Endothelial cell of umbilical vein (primary cell): ENCODE results near the gene C4orf54. TPM values are rescaled to one million over a fixed set of nuclear protein-coding genes. Genes with fewer than 3 reads are reported as not detected.

Source experiments
- BruUV-seq: library from RNA; stranded (reverse); fragments of 400-500 nt; replicated peaks from 2 replicates; lab custom pipeline; 2021; lab: Mats Ljungman, UMichigan
- CTCF ChIA-PET: fragments of 300-600, 350-600 bp; sonication (Branson Sonifier 250); formaldehyde crosslinking; loops from one replicate; lab custom pipeline; 2021; ENCODE audit warnings: antibody characterized with exemption, inconsistent platforms; lab: Charles Lee
- POLR2A ChIA-PET: fragments of 300-600, 350-600 bp; sonication (Branson Sonifier 250); formaldehyde crosslinking; loops from one replicate; lab custom pipeline; 2021; ENCODE audit warnings: antibody characterized with exemption, inconsistent platforms; lab: Charles Lee
- DNase-seq: peaks from one replicate; pipeline ENCODE4 v3.0.0-alpha.2; 2011; ENCODE audit warnings: low read depth, low spot score
- FAIRE-seq: peaks from 2 replicates; lab custom pipeline; 2011; peaks lifted over from hg19 to GRCh38; lab: Jason Lieb, UNC
- H2AFZ ChIP-seq: 2 replicates; pipeline ENCODE4 v1.6.0; 2012; ENCODE audit warnings: low read depth, low read length, control low read depth, inconsistent platforms
- H3K27ac ChIP-seq: 2 replicates; pipeline ENCODE4 v1.5.1; 2011; ENCODE audit warnings: low read depth, mild to moderate bottlenecking, control low read depth, low read length, moderate library complexity; ENCODE audit not compliant: insufficient read depth
- H3K27me3 ChIP-seq, 2 experiments: 2 replicates each; pipeline versions ENCODE4 v1.6.0 to v1.6.1; 2011; ENCODE audit warnings: low read length in 2 of 2, mixed read lengths in 1 of 2; ENCODE audit not compliant: control insufficient read depth in 2 of 2, insufficient read depth in 2 of 2
- H3K36me3 ChIP-seq, 2 experiments: 2 replicates in 1 of 2; 3 replicates in 1 of 2; pipeline ENCODE4 v1.5.1; 2011; ENCODE audit warnings: low read length in 2 of 2, mild to moderate bottlenecking in 1 of 2, moderate library complexity in 1 of 2; ENCODE audit not compliant: control insufficient read depth in 2 of 2, insufficient read depth in 2 of 2; ENCODE audit errors: extremely low read depth in 1 of 2
- H3K4me1 ChIP-seq: 3 replicates; pipeline ENCODE4 v1.5.1; 2011; ENCODE audit warnings: mild to moderate bottlenecking, low read length; ENCODE audit not compliant: control insufficient read depth, insufficient read depth; ENCODE audit errors: extremely low read depth
- H3K4me2 ChIP-seq: 2 replicates; pipeline ENCODE4 v1.6.1; 2011; ENCODE audit warnings: low read length, control low read depth, mixed read lengths; ENCODE audit not compliant: insufficient read depth
- H3K4me3 ChIP-seq, 3 experiments: fragments of 200-600 bp in 1 of 3; sonication (generic), shearing (Covaris generic) in 1 of 3; replicated peaks in 1 of 3; 2 replicates each; pipeline ENCODE4 v1.5.1; 2011 to 2016; ENCODE audit warnings: control low read depth in 3 of 3, low read length in 3 of 3, mild to moderate bottlenecking in 2 of 3, inconsistent platforms in 1 of 3, low read depth in 1 of 3, moderate library complexity in 1 of 3; ENCODE audit not compliant: insufficient read depth in 1 of 3
- H3K79me2 ChIP-seq: 2 replicates; pipeline ENCODE4 v1.6.0; 2012; ENCODE audit warnings: low read length, inconsistent platforms; ENCODE audit not compliant: control insufficient read depth, insufficient read depth
- H3K9ac ChIP-seq: replicated peaks from 2 replicates; pipeline ENCODE3; 2011; ENCODE audit warnings: low read length, control low read depth; ENCODE audit not compliant: insufficient read depth; ENCODE audit errors: extremely low read depth
- H3K9me1 ChIP-seq: replicated peaks from 3 replicates; pipeline ENCODE4 v1.6.0; 2011; ENCODE audit warnings: mild to moderate bottlenecking, low read length; ENCODE audit not compliant: control insufficient read depth, insufficient read depth; ENCODE audit errors: extremely low read depth
- H3K9me3 ChIP-seq: replicated peaks from 2 replicates; pipeline ENCODE4 v1.5.1; 2012; ENCODE audit warnings: low read length, inconsistent platforms; ENCODE audit not compliant: control insufficient read depth, insufficient read depth
- H4K20me1 ChIP-seq: replicated peaks from 2 replicates; pipeline ENCODE3; 2011; ENCODE audit warnings: mild to moderate bottlenecking, low read length; ENCODE audit not compliant: control insufficient read depth, insufficient read depth; ENCODE audit errors: extremely low read depth
- CTCF ChIP-seq, 2 donors: IDR thresholded peaks; 1 replicate in 1 of 2; 2 replicates in 1 of 2; pipeline ENCODE4 v1.5.1; 2011; ENCODE audit warnings: low read length in 2 of 2, mild to moderate bottlenecking in 2 of 2, moderate library complexity in 2 of 2, control low read depth in 1 of 2, inconsistent platforms in 1 of 2, low read depth in 1 of 2; ENCODE audit not compliant: insufficient read depth in 1 of 2; ENCODE audit errors: extremely low read depth in 1 of 2
- EZH2 ChIP-seq: IDR thresholded peaks from 2 replicates; pipeline ENCODE4 v1.6.1; 2012; ENCODE audit warnings: borderline replicate concordance, low read depth, mild to moderate bottlenecking, moderate library complexity, low read length, inconsistent platforms; ENCODE audit not compliant: severe bottlenecking
- FOS ChIP-seq: IDR thresholded peaks from 2 replicates; pipeline ENCODE4 v1.6.1; 2011; ENCODE audit warnings: mild to moderate bottlenecking, low read length, moderate library complexity, borderline replicate concordance; ENCODE audit not compliant: insufficient read depth
- GATA2 ChIP-seq: IDR thresholded peaks from 2 replicates; pipeline ENCODE4 v1.7.0; 2011; ENCODE audit warnings: low read depth, mild to moderate bottlenecking, moderate library complexity, mixed read lengths, low read length; ENCODE audit not compliant: insufficient read length, insufficient read depth
- JUN ChIP-seq: IDR thresholded peaks from 2 replicates; pipeline ENCODE4 v1.6.1; 2011; ENCODE audit warnings: borderline replicate concordance, low read depth; ENCODE audit not compliant: insufficient read length, insufficient read depth
- MAX ChIP-seq: IDR thresholded peaks from 2 replicates; pipeline ENCODE4 v1.6.1; 2011; ENCODE audit not compliant: insufficient read depth, insufficient read length
- MYC ChIP-seq: IDR thresholded peaks from one replicate; pipeline ENCODE4 v1.6.1; 2011; ENCODE audit warnings: mild to moderate bottlenecking, low read depth, low read length
- POLR2A ChIP-seq: IDR thresholded peaks from 2 replicates; pipeline ENCODE4 v1.6.1; 2012; ENCODE audit warnings: low read depth, mild to moderate bottlenecking, control low read depth, low read length
- POLR2AphosphoS5 ChIP-seq: IDR thresholded peaks from 2 replicates; pipeline ENCODE4 v1.6.1; 2012; ENCODE audit warnings: low read depth, mild to moderate bottlenecking, control low read depth, low read length, moderate library complexity; ENCODE audit not compliant: insufficient read depth
- dilution Hi-C: fragments of 300-500 bp; cut with MboI; formaldehyde crosslinking; loops from one replicate; pipeline ENCODE4 v1.15.0; 2019; ENCODE audit warnings: low sequenced_read_pairs; ENCODE audit not compliant: extremely low pct_ligation_motif_present
- intact Hi-C: fragments of 100-400 bp; cut with micrococcal nuclease; formaldehyde crosslinking; loops from one replicate; pipeline ENCODE4 v1.10.0; 2022
- polyA plus RNA-seq, 4 experiments: library from polyadenylated mRNA; depleted of rRNA in 3 of 4; stranded (reverse) in 3 of 4; unstranded in 1 of 4; fragments of >200 nt; gene quantifications; 2 replicates each; pipeline versions ENCODE4 v1.2.1 to v1.2.3, GENCODE V29; 2011 to 2012; ENCODE audit warnings: missing spikeins in 1 of 4
- total RNA-seq: library from RNA; stranded (reverse); gene quantifications from 2 replicates; pipeline ENCODE4 v1.2.3, GENCODE V29; 2021

The C4orf54 gene
- total and polyA plus RNA-seq, 2 donors (not counting 3 experiments of a cell fraction or from before 2014, with no cell fraction given): not detected

- Histone ChIP-seq H3K4me3 (no peak overlapping the region), H4K20me1 (no peaks in the 10 kb centered on the region), H3K27ac (no peak overlapping the region), H3K27me3 (no peaks in the 10 kb centered on the region), H3K4me1 (no peaks in the 10 kb centered on the region), H3K79me2 (no peaks in the 10 kb centered on the region), H3K9me1 (no peaks in the 10 kb centered on the region), H3K9ac (no peak overlapping the region), H3K4me2 (no peak overlapping the region), H3K9me3 (no peaks in the 10 kb centered on the region), H3K36me3 (no peaks in the 10 kb centered on the region), H2AFZ (no peak overlapping the region)
- ChIA-PET CTCF (interaction anchor here (0.9 kb wide), 1 partner anchor 11 kb away, joined by 3 read pairs; no protein-coding TSS in a partner anchor), POLR2A (no interaction called here)
- no peak for TF ChIP-seq EZH2
- DNase-seq (no peak), FAIRE-seq (no peak)
- intact Hi-C loops (no loop called here), dilution Hi-C loops (no loop called here)
- BruUV-seq: no TSS peak
Observed at GRCh38 chr4:99630857-99631360, 26.7 kb downstream of the C4orf54 start.

- H3K4me3 ChIP-seq: no peak overlapping the region
- no TSS peak for BruUV-seq
- dilution Hi-C loops (no loop called here), intact Hi-C loops (no loop called here)
- H3K9me1 ChIP-seq: no peaks in the 10 kb centered on the region
- no peak overlapping the region for H3K27ac ChIP-seq
- no peaks in the 10 kb centered on the region for H3K4me1 ChIP-seq
- POLR2A ChIA-PET: no interaction called here
- FAIRE-seq (no peak), DNase-seq (no peak)
- no peaks in the 10 kb centered on the region for H3K27me3 ChIP-seq
- CTCF ChIA-PET: no interaction called here
- TF ChIP-seq FOS (no peak), EZH2 (no peak), POLR2AphosphoS5 (no peak), MAX (no peak), CTCF (IDR thresholded peaks at IDR 0.05; ENCODE audit: extremely low read depth in 1 of 2, insufficient read depth in 1 of 2, low read depth in 1 of 2, low read length in 2 of 2) (no peak), POLR2A (no peak), JUN (no peak), MYC (no peak), GATA2 (no peak)
- no peak overlapping the region for H3K4me2 ChIP-seq
- H3K36me3 ChIP-seq: no peaks in the 10 kb centered on the region
- no peaks in the 10 kb centered on the region for H3K9me3 ChIP-seq
- no peaks in the 10 kb centered on the region for H4K20me1 ChIP-seq
- H3K79me2 ChIP-seq: no peaks in the 10 kb centered on the region
- H3K9ac ChIP-seq: no peak overlapping the region
- no peak overlapping the region for H2AFZ ChIP-seq
Observed at GRCh38 chr4:99629962-99630554, 27.6 kb downstream of the C4orf54 start.
